Bronchial epithelial cell (primary cell): ENCODE data around the gene ANXA2. TPM values are rescaled to one million over a fixed set of nuclear protein-coding genes. Genes with fewer than 3 reads are reported as not detected.

Experiments
- DNase-seq: peaks from one replicate; pipeline ENCODE4 v3.0.0-alpha.2; 2010; ENCODE audit warnings: low read depth
- FAIRE-seq: peaks from 2 replicates; lab custom pipeline; 2011; peaks lifted over from hg19 to GRCh38; lab: Jason Lieb, UNC
- H3K27me3 ChIP-seq: 2 replicates; pipeline ENCODE4 v1.5.1; 2011; ENCODE audit warnings: low read length; ENCODE audit not compliant: control insufficient read depth, insufficient read depth
- H3K36me3 ChIP-seq: 2 replicates; pipeline ENCODE4 v1.5.1; 2011; ENCODE audit warnings: low read length; ENCODE audit not compliant: control insufficient read depth, insufficient read depth
- H3K4me3 ChIP-seq: 2 replicates; pipeline ENCODE4 v1.5.1; 2011; ENCODE audit warnings: mild to moderate bottlenecking, low read depth, low read length, control low read depth
- CTCF ChIP-seq: IDR thresholded peaks from 2 replicates; pipeline ENCODE4 v1.5.1; 2011; ENCODE audit warnings: mild to moderate bottlenecking, moderate library complexity, low read length, control low read depth, inconsistent platforms; ENCODE audit not compliant: insufficient read depth, severe bottlenecking
- total RNA-seq: library from RNA; depleted of rRNA; stranded (reverse); fragments of >200 nt; gene quantifications from 2 replicates; pipeline ENCODE4 v1.2.1, GENCODE V29; 2014

The ANXA2 gene
- total RNA-seq, 1 donor from 2014 or later: 5,325 TPM

GRCh38 chr15:60390231-60390630, 7.6 kb downstream of the ANXA2 start:
- DNase-seq: peak; percentile 3

GRCh38 chr15:60389261-60390077, 8.3 kb downstream of the ANXA2 start:
- H3K4me3 ChIP-seq: no peak overlapping the region
- no peaks in the 10 kb centered on the region for H3K27me3 ChIP-seq
- TF ChIP-seq CTCF: no peak
- H3K36me3 ChIP-seq: peaks cover 11% of the 10 kb centered on the region
- no peak for FAIRE-seq
- DNase-seq: peak; percentile 27

More at GRCh38 chr15:60390231-60390630, 7.6 kb downstream of the ANXA2 start:
- TF ChIP-seq CTCF: no peak
- Histone ChIP-seq H3K27me3 (no peaks in the 10 kb centered on the region), H3K36me3 (peaks cover 11% of the 10 kb centered on the region), H3K4me3 (no peak overlapping the region)
- FAIRE-seq: no peak

GRCh38 chr15:60387321-60387720, 10.5 kb downstream of the ANXA2 start:
- TF ChIP-seq CTCF: no peak
- DNase-seq: no peak
- H3K4me3 ChIP-seq: no peak overlapping the region
- no peaks in the 10 kb centered on the region for H3K27me3 ChIP-seq
- H3K36me3 ChIP-seq: peaks cover 19% of the 10 kb centered on the region
- no peak for FAIRE-seq

GRCh38 chr15:60386615-60387014, 11.2 kb downstream of the ANXA2 start:
- no peaks in the 10 kb centered on the region for H3K27me3 ChIP-seq
- peaks cover 23% of the 10 kb centered on the region for H3K36me3 ChIP-seq
- DNase-seq (no peak), FAIRE-seq (no peak)
- no peak overlapping the region for H3K4me3 ChIP-seq
- TF ChIP-seq CTCF: no peak

GRCh38 chr15:60385620-60386552, 11.9 kb downstream of the ANXA2 start:
- H3K36me3 ChIP-seq: peaks cover 25% of the 10 kb centered on the region
- TF ChIP-seq CTCF: no peak
- FAIRE-seq: no peak
- DNase-seq: no peak
- H3K4me3 ChIP-seq: no peak overlapping the region
- no peaks in the 10 kb centered on the region for H3K27me3 ChIP-seq
